ENCODE data around the gene DOK4.

DOK4 gene

GRCh38 chr16:57462209-57462977, 23.9 kb downstream of the DOK4 start, which contains the start of gene POLR2C:
TSS of gene POLR2C (plus strand) at chr16:57462679. CDS start at chr16:57462725, 46 bp downstream.
- no peaks in the 10 kb centered on the region for H3K27me3 ChIP-seq (ENCODE audit: control insufficient read depth, insufficient read depth, low read length)
- H3K4me3 ChIP-seq (ENCODE audit: low read depth, low read length) = peak within 1 kb of the TSS; percentile 64
- H2AFZ ChIP-seq = peak within 1 kb of the TSS; percentile 60
- peak within 1 kb of the TSS; percentile 82 for H3K4me2 ChIP-seq (ENCODE audit: low read length)
- no peaks in the 10 kb centered on the region for H3K36me3 ChIP-seq (ENCODE audit: control insufficient read depth, insufficient read depth, low read length)
- TF ChIP-seq CTCF (IDR thresholded peaks at IDR 0.05) = peak; percentile 96
- H3K9me3 ChIP-seq (ENCODE audit: control insufficient read depth, low read length) = no peaks in the 10 kb centered on the region
- H3K9ac ChIP-seq = no peak within 1 kb of the TSS
- H3K4me1 ChIP-seq = peaks cover 9% of the 10 kb centered on the region
- peak within 1 kb of the TSS; percentile 42 for H3K27ac ChIP-seq
- peaks cover 13% of the 10 kb centered on the region for H3K79me2 ChIP-seq

- H3K79me2 ChIP-seq = peaks cover 5% of the 10 kb centered on the region
- H3K9ac ChIP-seq = no peak overlapping the region
- no peaks in the 10 kb centered on the region for H3K27me3 ChIP-seq (ENCODE audit: control insufficient read depth, insufficient read depth, low read length)
- no peak overlapping the region for H3K27ac ChIP-seq
- H3K9me3 ChIP-seq (ENCODE audit: control insufficient read depth, low read length) = no peaks in the 10 kb centered on the region
- no peaks in the 10 kb centered on the region for H3K36me3 ChIP-seq (ENCODE audit: control insufficient read depth, insufficient read depth, low read length)
- no peak for TF ChIP-seq CTCF (IDR thresholded peaks at IDR 0.05)
- H3K4me1 ChIP-seq = peaks cover 7% of the 10 kb centered on the region
- H3K4me2 ChIP-seq (ENCODE audit: low read length) = no peak overlapping the region
- no peak overlapping the region for H2AFZ ChIP-seq
- no peak overlapping the region for H3K4me3 ChIP-seq (ENCODE audit: low read depth, low read length)
Measured at GRCh38 chr16:57452021-57452420, 34.3 kb downstream of the DOK4 start.

- Histone ChIP-seq H3K27ac (peak within 1 kb of the TSS; percentile 86), H3K4me2 (ENCODE audit: low read length) (peak within 1 kb of the TSS; percentile 73), H3K4me3 (ENCODE audit: low read depth, low read length) (peak within 1 kb of the TSS; percentile 86), H3K9ac (peak within 1 kb of the TSS; percentile 96), H3K79me2 (peaks cover 31% of the 10 kb centered on the region), H3K4me1 (peaks cover 14% of the 10 kb centered on the region), H3K27me3 (ENCODE audit: control insufficient read depth, insufficient read depth, low read length) (no peaks in the 10 kb centered on the region), H3K36me3 (ENCODE audit: control insufficient read depth, insufficient read depth, low read length) (no peaks in the 10 kb centered on the region), H2AFZ (peak within 1 kb of the TSS; percentile 89), H3K9me3 (ENCODE audit: control insufficient read depth, low read length) (no peaks in the 10 kb centered on the region)
- no peak for TF ChIP-seq CTCF (IDR thresholded peaks at IDR 0.05)
Measured at GRCh38 chr16:57447186-57447962, 38.9 kb downstream of the DOK4 start, which contains the start of the genes CIAPIN1 and COQ9. TSS of gene CIAPIN1 (minus strand) at chr16:57447385. CDS start at chr16:57440928, 6,457 bp downstream. TSS of gene COQ9 (plus strand) at chr16:57447479. CDS start at chr16:57447506, 27 bp downstream.

- peaks cover 14% of the 10 kb centered on the region for H3K4me1 ChIP-seq
- H3K27me3 ChIP-seq (ENCODE audit: control insufficient read depth, insufficient read depth, low read length) = no peaks in the 10 kb centered on the region
- H3K36me3 ChIP-seq (ENCODE audit: control insufficient read depth, insufficient read depth, low read length) = no peaks in the 10 kb centered on the region
- peak overlapping the region; percentile 86 for H3K4me3 ChIP-seq (ENCODE audit: low read depth, low read length)
- H3K4me2 ChIP-seq (ENCODE audit: low read length) = peak overlapping the region; percentile 73
- peak overlapping the region; percentile 86 for H3K27ac ChIP-seq
- peak overlapping the region; percentile 89 for H2AFZ ChIP-seq
- peaks cover 34% of the 10 kb centered on the region for H3K79me2 ChIP-seq
- H3K9ac ChIP-seq = peak overlapping the region; percentile 96
- H3K9me3 ChIP-seq (ENCODE audit: control insufficient read depth, low read length) = no peaks in the 10 kb centered on the region
- TF ChIP-seq CTCF (IDR thresholded peaks at IDR 0.05) = no peak
Measured at GRCh38 chr16:57446531-57447185, 39.6 kb downstream of the DOK4 start.
